H9 (cell line): ENCODE results near the gene SUN2. TPM values are rescaled to one million over a fixed set of nuclear protein-coding genes. Genes with fewer than 3 reads are reported as not detected.

Experiments used
- DNase-seq: peaks from one replicate; pipeline ENCODE4 v3.0.0-alpha.2; 2017
- H2AFZ ChIP-seq: one replicate; pipeline ENCODE4 v1.6.1; 2013; ENCODE audit warnings: mild to moderate bottlenecking, low read length, control low read depth, moderate library complexity
- H2AK5ac ChIP-seq: 2 replicates; pipeline ENCODE4 v1.6.1; 2013; ENCODE audit warnings: low read length, control low read depth, mixed read lengths; ENCODE audit not compliant: insufficient read length
- H2BK120ac ChIP-seq: one replicate; pipeline ENCODE4 v1.6.1; 2013; ENCODE audit warnings: low read depth, mild to moderate bottlenecking, low read length, control low read depth, inconsistent platforms; ENCODE audit not compliant: poor library complexity, severe bottlenecking
- H2BK12ac ChIP-seq: 2 replicates; pipeline ENCODE4 v1.6.1; 2013; ENCODE audit warnings: low read length, control low read depth, mixed read lengths, low read depth; ENCODE audit not compliant: insufficient read length
- H2BK15ac ChIP-seq: 2 replicates; pipeline ENCODE4 v1.6.1; 2013; ENCODE audit warnings: low read depth, low read length, control low read depth
- H2BK20ac ChIP-seq: one replicate; pipeline ENCODE4 v1.6.1; 2013; ENCODE audit warnings: low read depth, mild to moderate bottlenecking, low read length, control low read depth, inconsistent platforms; ENCODE audit not compliant: poor library complexity, severe bottlenecking
- H2BK5ac ChIP-seq: 2 replicates; pipeline ENCODE4 v1.6.1; 2013; ENCODE audit warnings: low read length, control low read depth, mixed read lengths; ENCODE audit not compliant: insufficient read length
- H3K14ac ChIP-seq: 2 replicates; pipeline ENCODE4 v1.6.1; 2013; ENCODE audit warnings: low read length, control low read depth; ENCODE audit not compliant: insufficient read depth
- H3K18ac ChIP-seq: 2 replicates; pipeline ENCODE4 v1.6.1; 2013; ENCODE audit warnings: low read depth, mild to moderate bottlenecking, mixed read lengths, low read length, control low read depth; ENCODE audit not compliant: insufficient read length
- H3K23ac ChIP-seq: 2 replicates; pipeline ENCODE4 v1.6.1; 2013; ENCODE audit warnings: low read length, control low read depth, mixed read lengths, low read depth; ENCODE audit not compliant: insufficient read length
- H3K23me2 ChIP-seq: 2 replicates; pipeline ENCODE4 v1.6.1; 2013; ENCODE audit warnings: low read depth, mild to moderate bottlenecking, mixed read lengths, low read length, control low read depth; ENCODE audit not compliant: insufficient read length, poor library complexity, severe bottlenecking
- H3K27ac ChIP-seq: 2 replicates; pipeline ENCODE4 v1.5.1; 2013; ENCODE audit warnings: low read length, control low read depth, mixed read lengths, low read depth; ENCODE audit not compliant: insufficient read length
- H3K27me3 ChIP-seq: 2 replicates; pipeline ENCODE4 v1.6.1; 2013; ENCODE audit warnings: low read length, control low read depth, inconsistent platforms; ENCODE audit not compliant: insufficient read depth
- H3K4ac ChIP-seq: 2 replicates; pipeline ENCODE4 v1.6.1; 2013; ENCODE audit warnings: low read depth, mild to moderate bottlenecking, control low read depth, inconsistent platforms, low read length, moderate library complexity
- H3K4me1 ChIP-seq: 2 replicates; pipeline ENCODE4 v1.6.1; 2013; ENCODE audit warnings: low read length, control low read depth, inconsistent platforms; ENCODE audit not compliant: insufficient read depth
- H3K4me2 ChIP-seq: 2 replicates; pipeline ENCODE4 v1.6.1; 2013; ENCODE audit warnings: low read length, control low read depth, mixed read lengths; ENCODE audit not compliant: insufficient read length, insufficient read depth
- H3K56ac ChIP-seq: 2 replicates; pipeline ENCODE4 v1.6.1; 2013; ENCODE audit warnings: low read depth, mild to moderate bottlenecking, mixed read lengths, low read length, control low read depth; ENCODE audit not compliant: insufficient read length
- H3K79me1 ChIP-seq: 2 replicates; pipeline ENCODE4 v1.6.1; 2013; ENCODE audit warnings: low read depth, mild to moderate bottlenecking, moderate library complexity, low read length, control low read depth, inconsistent platforms; ENCODE audit not compliant: insufficient read depth, poor library complexity, severe bottlenecking
- H3K79me2 ChIP-seq: 2 replicates; pipeline ENCODE4 v1.6.1; 2013; ENCODE audit warnings: low read length, control low read depth, inconsistent platforms; ENCODE audit not compliant: insufficient read depth
- H3K9ac ChIP-seq: 2 replicates; pipeline ENCODE4 v1.6.1; 2013; ENCODE audit warnings: low read length, control low read depth, mixed read lengths; ENCODE audit not compliant: insufficient read length; ENCODE audit errors: extremely low read depth
- H3K9me3 ChIP-seq: one replicate; pipeline ENCODE4 v1.6.1; 2013; ENCODE audit warnings: low read depth, low read length, inconsistent platforms; ENCODE audit not compliant: control insufficient read depth
- H3T11ph ChIP-seq: one replicate; pipeline ENCODE4 v1.6.1; 2013; ENCODE audit warnings: mild to moderate bottlenecking, low read length, control low read depth, inconsistent platforms
- H4K20me1 ChIP-seq: one replicate; pipeline ENCODE4 v1.6.1; 2013; ENCODE audit not compliant: control insufficient read depth, insufficient read length, insufficient read depth
- H4K5ac ChIP-seq: 2 replicates; pipeline ENCODE4 v1.6.1; 2013; ENCODE audit warnings: low read depth, mild to moderate bottlenecking, mixed read lengths, low read length, control low read depth; ENCODE audit not compliant: insufficient read length
- H4K8ac ChIP-seq: replicated peaks from 2 replicates; pipeline ENCODE4 v1.6.1; 2013; ENCODE audit warnings: low read length, control low read depth, mixed read lengths, low read depth; ENCODE audit not compliant: insufficient read length
- H4K91ac ChIP-seq: 2 replicates; pipeline ENCODE4 v1.6.1; 2013; ENCODE audit warnings: low read depth, mild to moderate bottlenecking, moderate library complexity, mixed read lengths, low read length, control low read depth; ENCODE audit not compliant: insufficient read length
- H3K27ac Mint-ChIP-seq, 3 experiments: 2 replicates in 2 of 3; 3 replicates in 1 of 3; pipeline ENCODE4 v1.8.0; 2020 to 2021; ENCODE audit warnings: mixed read lengths in 3 of 3, mild to moderate bottlenecking in 1 of 3, moderate library complexity in 1 of 3
- H3K27me3 Mint-ChIP-seq: 2 replicates; pipeline ENCODE4 v1.8.0; 2021; ENCODE audit warnings: low read depth, mild to moderate bottlenecking, moderate library complexity, mixed read lengths
- H3K36me3 Mint-ChIP-seq, 3 experiments: 2 replicates in 2 of 3; 3 replicates in 1 of 3; pipeline ENCODE4 v1.8.0; 2020 to 2021; ENCODE audit warnings: low read depth in 3 of 3, mixed read lengths in 3 of 3; ENCODE audit not compliant: insufficient read depth in 1 of 3
- H3K4me1 Mint-ChIP-seq, 2 experiments: 2 replicates each; pipeline ENCODE4 v1.8.0; 2020; ENCODE audit warnings: mixed read lengths in 2 of 2
- H3K4me3 Mint-ChIP-seq, 2 experiments: 2 replicates in 1 of 2; 3 replicates in 1 of 2; pipeline ENCODE4 v1.8.0; 2020 to 2021; ENCODE audit warnings: mild to moderate bottlenecking in 2 of 2, mixed read lengths in 2 of 2, moderate library complexity in 1 of 2
- H3K9me3 Mint-ChIP-seq, 2 experiments: 2 replicates in 1 of 2; 3 replicates in 1 of 2; pipeline ENCODE4 v1.8.0; 2020; ENCODE audit warnings: mild to moderate bottlenecking in 2 of 2, mixed read lengths in 2 of 2, moderate library complexity in 1 of 2
- WGBS: extraction: QIAGEN DNeasy Blood & Tissue Kit; methylation state at CpG from one replicate; pipeline ENCODE4 v1.1.7; 2013; ENCODE audit warnings: missing lambda C conversion rate, low lambda C conversion rate, mixed read lengths; ENCODE audit not compliant: insufficient read length; ENCODE audit errors: extremely low coverage; 5-methylcytosine and 5-hydroxymethylcytosine counted together
- total RNA-seq: library from RNA; stranded (reverse); gene quantifications from 2 replicates; pipeline ENCODE4 v1.2.1, GENCODE V29; 2021
- TF ChIP-seq, protein P1 (sequence below): fragments of 200-600 bp; sonication (generic); conservative IDR thresholded peaks from 3 replicates; pipeline ENCODE4 v1.8.0; 2021; ENCODE audit warnings: antibody characterized with exemption, mild to moderate bottlenecking

Gene SUN2
- total RNA-seq, 1 experiment from 2014 or later, result 12.0 TPM

DNA sequence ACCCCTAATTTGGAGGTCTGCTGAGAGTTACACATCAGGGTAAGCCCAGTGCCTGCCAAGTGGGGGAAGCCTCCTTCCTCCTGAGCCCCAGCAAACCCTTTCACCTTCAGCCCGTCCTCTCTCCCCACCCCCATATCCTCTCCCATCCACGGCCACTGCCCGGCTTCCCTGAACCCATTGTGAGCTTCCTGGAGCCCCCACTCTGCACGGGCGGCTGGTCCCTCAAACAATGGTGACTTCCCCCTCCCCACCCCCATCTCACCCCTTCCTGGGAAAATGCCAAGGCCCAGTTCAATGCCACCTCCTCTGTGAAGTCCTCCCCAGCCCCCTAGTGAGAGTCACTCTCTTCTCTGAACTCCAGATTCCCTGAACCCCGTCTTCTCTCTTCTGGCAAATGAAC is 20.3 kb upstream of the SUN2 start:
- no peak overlapping the region for H2BK15ac ChIP-seq
- H4K8ac ChIP-seq, result no peak overlapping the region
- H3K18ac ChIP-seq, result no peak overlapping the region
- Mint-ChIP-seq H3K27me3 (peaks cover 2% of the 10 kb centered on the region), H3K4me1 (peaks cover 4 to 15% of the 10 kb centered on the region in 2 experiments), H3K36me3 (no peaks in the 10 kb centered on the region), H3K4me3 (no peak overlapping the region), H3K27ac (no peak overlapping the region; a peak in 2 of 7 replicates), H3K9me3 (no peaks in the 10 kb centered on the region)
- WGBS, result no CpG with 5 or more reads among the region's 6 CpGs
- H3K4me2 ChIP-seq, result no peak overlapping the region
- no peaks in the 10 kb centered on the region for H3K79me1 ChIP-seq
- H3K27me3 ChIP-seq, result no peaks in the 10 kb centered on the region
- H3K9me3 ChIP-seq, result no peaks in the 10 kb centered on the region
- no peak overlapping the region for H2BK5ac ChIP-seq
- H4K20me1 ChIP-seq, result no peaks in the 10 kb centered on the region
- H2AK5ac ChIP-seq, result no peak overlapping the region
- H2BK20ac ChIP-seq, result no peak overlapping the region
- no peaks in the 10 kb centered on the region for H3K79me2 ChIP-seq
- H3K56ac ChIP-seq, result no peak overlapping the region
- H3K14ac ChIP-seq, result no peak overlapping the region
- H2BK120ac ChIP-seq, result no peak overlapping the region
- no peak overlapping the region for H2BK12ac ChIP-seq
- H4K91ac ChIP-seq, result no peak overlapping the region
- H3K23ac ChIP-seq, result no peak overlapping the region
- TF ChIP-seq, protein P1, sequence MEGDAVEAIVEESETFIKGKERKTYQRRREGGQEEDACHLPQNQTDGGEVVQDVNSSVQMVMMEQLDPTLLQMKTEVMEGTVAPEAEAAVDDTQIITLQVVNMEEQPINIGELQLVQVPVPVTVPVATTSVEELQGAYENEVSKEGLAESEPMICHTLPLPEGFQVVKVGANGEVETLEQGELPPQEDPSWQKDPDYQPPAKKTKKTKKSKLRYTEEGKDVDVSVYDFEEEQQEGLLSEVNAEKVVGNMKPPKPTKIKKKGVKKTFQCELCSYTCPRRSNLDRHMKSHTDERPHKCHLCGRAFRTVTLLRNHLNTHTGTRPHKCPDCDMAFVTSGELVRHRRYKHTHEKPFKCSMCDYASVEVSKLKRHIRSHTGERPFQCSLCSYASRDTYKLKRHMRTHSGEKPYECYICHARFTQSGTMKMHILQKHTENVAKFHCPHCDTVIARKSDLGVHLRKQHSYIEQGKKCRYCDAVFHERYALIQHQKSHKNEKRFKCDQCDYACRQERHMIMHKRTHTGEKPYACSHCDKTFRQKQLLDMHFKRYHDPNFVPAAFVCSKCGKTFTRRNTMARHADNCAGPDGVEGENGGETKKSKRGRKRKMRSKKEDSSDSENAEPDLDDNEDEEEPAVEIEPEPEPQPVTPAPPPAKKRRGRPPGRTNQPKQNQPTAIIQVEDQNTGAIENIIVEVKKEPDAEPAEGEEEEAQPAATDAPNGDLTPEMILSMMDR, result no peak
- H3K9ac ChIP-seq, result no peak overlapping the region
- no peak overlapping the region for H3K27ac ChIP-seq
- no peak overlapping the region for H2AFZ ChIP-seq
- no peaks in the 10 kb centered on the region for H3K4me1 ChIP-seq
- no peak overlapping the region for H3T11ph ChIP-seq
- no peak overlapping the region for H3K4ac ChIP-seq
- no peaks in the 10 kb centered on the region for H3K23me2 ChIP-seq
- no peak for DNase-seq
- no peak overlapping the region for H4K5ac ChIP-seq
